Measurements from ENCODE around the gene RNF130. TPM values are rescaled to one million over a fixed set of nuclear protein-coding genes. Genes with fewer than 3 reads are reported as not detected.

Gene RNF130
- total RNA-seq: 32.4 TPM

GRCh38 chr5:180071531-180072255 is at the start of gene RNF130:
TSS of gene RNF130 (minus strand) at chr5:180071759. CDS start at chr5:180071702, 57 bp downstream.
- DNase-seq: peak; percentile 90

- no peak for DNase-seq
Measured at GRCh38 chr5:180120237-180121101, 48.9 kb upstream of the RNF130 start.

GRCh38 chr5:180119903-180120236 is 48.3 kb upstream of the RNF130 start:
- DNase-seq: no peak

- DNase-seq: no peak
Measured at GRCh38 chr5:180119031-180119902, 47.7 kb upstream of the RNF130 start.

- no peak for DNase-seq
Measured at GRCh38 chr5:180118391-180118791, 46.8 kb upstream of the RNF130 start.

GRCh38 chr5:180117000-180117725 is 45.6 kb upstream of the RNF130 start:
- no peak for DNase-seq

- no peak for DNase-seq
Measured at GRCh38 chr5:180116077-180116999, 44.8 kb upstream of the RNF130 start.

- DNase-seq: no peak
Measured at GRCh38 chr5:180115326-180116076, 43.9 kb upstream of the RNF130 start.

GRCh38 chr5:180114304-180115003 is 42.9 kb upstream of the RNF130 start:
- DNase-seq: no peak

GRCh38 chr5:180113660-180114303 is 42.2 kb upstream of the RNF130 start:
- DNase-seq: no peak

GRCh38 chr5:180112181-180112861 is 40.8 kb upstream of the RNF130 start:
- DNase-seq: no peak

- no peak for DNase-seq
Measured at GRCh38 chr5:180111273-180112002, 39.9 kb upstream of the RNF130 start.

GRCh38 chr5:180109920-180110319 is 38.4 kb upstream of the RNF130 start:
- no peak for DNase-seq

GRCh38 chr5:180107005-180107404 is 35.4 kb upstream of the RNF130 start:
- DNase-seq: no peak

- no peak for DNase-seq
Measured at GRCh38 chr5:180105827-180106312, 34.3 kb upstream of the RNF130 start.

GRCh38 chr5:180104168-180104530 is 32.6 kb upstream of the RNF130 start:
- DNase-seq: no peak

GRCh38 chr5:180103487-180104167 is 32.1 kb upstream of the RNF130 start:
- DNase-seq: no peak
